Heart right ventricle (tissue), 16 donors: Measurements from ENCODE around the gene ELFN2. TPM values are rescaled to one million over a fixed set of nuclear protein-coding genes. Genes with fewer than 3 reads are reported as not detected.

Experiments used
- ATAC-seq, 8 donors: fragments of 200-7000 bp; cut with Tn5 transposase; one replicate each; pipeline ENCODE4 v1.9.1; 2020; ENCODE audit warnings: mild to moderate bottlenecking in 8 of 8, moderate library complexity in 8 of 8, moderate number of reproducible peaks in 1 of 8
- DNase-seq, 2 donors: peaks; one replicate each; pipeline ENCODE4 v3.0.0-alpha.2; 2020
- H3K27ac ChIP-seq, 10 donors: fragments of 200-600 bp; sonication (generic) in 2 of 10; one replicate each; pipeline versions ENCODE4 v1.5.0 to v1.8.0; 2020 to 2022; ENCODE audit warnings: mild to moderate bottlenecking in 3 of 10
- H3K27me3 ChIP-seq, 7 donors: fragments of 200-600 bp; one replicate each; pipeline ENCODE4 v1.8.0; 2021 to 2022; ENCODE audit warnings: mild to moderate bottlenecking in 2 of 7
- H3K36me3 ChIP-seq, 9 donors: fragments of 200-600 bp; sonication (generic) in 1 of 9; one replicate each; pipeline versions ENCODE4 v1.5.0 to v1.8.0; 2020 to 2022; ENCODE audit warnings: mild to moderate bottlenecking in 2 of 9
- H3K4me1 ChIP-seq, 9 donors: fragments of 200-600 bp; sonication (generic) in 1 of 9; one replicate each; pipeline versions ENCODE4 v1.5.0 to v1.8.0; 2020 to 2022; ENCODE audit warnings: mild to moderate bottlenecking in 4 of 9
- H3K4me3 ChIP-seq, 10 donors: fragments of 200-600 bp; sonication (generic) in 2 of 10; one replicate each; pipeline versions ENCODE4 v1.5.0 to v1.8.0; 2020 to 2022; ENCODE audit warnings: mild to moderate bottlenecking in 7 of 10, moderate library complexity in 2 of 10
- H3K9me3 ChIP-seq, 11 donors: fragments of 200-600 bp in 10 of 11; sonication (generic) in 2 of 11; one replicate each; pipeline versions ENCODE4 v1.5.0 to v1.8.0; 2013 to 2022; ENCODE audit warnings: mild to moderate bottlenecking in 2 of 11, control low read depth in 1 of 11, moderate library complexity in 1 of 11
- WGBS, 2 donors: extraction: QIAGEN DNeasy Blood & Tissue Kit; methylation state at CpG; one replicate each; pipeline ENCODE4 v1.1.7; 2013; ENCODE audit warnings: inconsistent platforms in 1 of 2; 5-methylcytosine and 5-hydroxymethylcytosine counted together
- intact Hi-C, 10 donors: fragments of 100-400 bp; cut with DNase I; formaldehyde crosslinking; loops; one replicate each; pipeline versions ENCODE4 v1.11.1 to v1.14.2; 2022
- polyA plus RNA-seq, 2 donors: library from polyadenylated mRNA; stranded (reverse); fragments of 200-250 nt; gene quantifications; one replicate each; pipeline ENCODE4 v1.2.3, GENCODE V29; 2013
- total RNA-seq, 10 donors: library from RNA; stranded (reverse); fragmentation: NEBNext Ultra II Directional in 3 of 10; extraction: Animal tissue kit (Norgen Biotek cat#: 25700) in 3 of 10; gene quantifications; one replicate each; pipeline versions ENCODE4 v1.2.1 to v1.2.4, GENCODE V29; 2021 to 2023
- TF ChIP-seq, protein P1 (sequence below), 9 donors: fragments of 200-600 bp; sonication (generic) in 2 of 9; IDR thresholded peaks; one replicate each; pipeline versions ENCODE4 v1.5.0 to v1.8.0; 2021 to 2022; ENCODE audit warnings: antibody characterized with exemption in 9 of 9, mild to moderate bottlenecking in 5 of 9, moderate library complexity in 1 of 9
- donor health status: Arrhythmogenic right ventricular cardiomyopathy.
- donor health status: ischemic (EF 13 %, LVEDD 7.1; RV severe dilation, severe dysfunction).
- donor health status: healthy with polysubstance abuse.
- donor health status: DM: no; HTN: yes; CAD: no.
- donor health status: DM: no; HTN: no; CAD: no.
- donor health status: ischemic (EF 25% LVEDD 6.9; RV normal size, moderate dysfunction).
- donor health status: ischemic (EF 25% LVEDD 5.7; RV mildly dilated, moderate dysfunction).
- donor health status: healthy.
- donor health status: DM: yes; HTN: yes; CAD: no.
- donor health status: Ischemic cardiomyopathy.
- donor health status: ischemic (EF 35%, LVEDD 5.7; RV mildly dilated, moderate dysfunction).
- donor health status: nonischemic (EF 11% LVEDD 7.7; RV severe dilation, severe dysfunction).
- donor health status: DM: yes; HTN: yes; CAD: no.
- donor health status: PGD.
- donor health status: ischemic (EF 29% LVEDD 5.4; RV normal size, mild dysfunction).
- donor health status: nonischemic (EF 23%, LVEDD 6.1; RV moderate dilation, normal function).

The ELFN2 gene
- total and polyA plus RNA-seq, 12 donors, result under 0.01 to 0.21 (median 0.05) TPM; not detected in 4

DNA sequence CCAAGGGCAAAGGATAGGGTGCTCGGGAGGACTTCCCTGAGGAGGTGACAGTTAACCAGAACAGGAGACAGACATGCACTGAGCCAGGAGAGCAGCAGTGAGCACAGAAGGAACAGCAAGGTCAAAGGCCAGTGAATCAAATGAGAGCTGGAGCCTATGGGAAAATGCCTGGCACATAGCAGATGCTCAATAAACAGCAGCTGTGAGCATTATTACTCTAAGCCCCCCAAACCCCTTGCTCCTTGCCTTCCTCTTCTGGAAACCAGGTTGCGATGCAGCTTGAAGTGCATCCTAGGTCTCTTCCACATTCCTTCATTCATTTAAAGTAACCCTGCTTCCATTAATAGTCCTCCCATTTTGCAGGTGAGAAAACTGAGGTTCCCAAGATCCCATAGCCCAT, 13.0 kb downstream of the ELFN2 start:
- Histone ChIP-seq H3K4me1 (peaks cover 0 to 10% (median 0%) of the 10 kb centered on the region in 9 donors), H3K36me3 (no peaks in the 10 kb centered on the region), H3K27me3 (peaks cover 3 to 96% (median 69%) of the 10 kb centered on the region in 7 donors), H3K4me3 (no peak overlapping the region), H3K27ac (no peak overlapping the region), H3K9me3 (no peaks in the 10 kb centered on the region)
- DNase-seq (no peak), ATAC-seq (no peak)
- intact Hi-C loops, result no loop called here
- TF ChIP-seq, protein P1, sequence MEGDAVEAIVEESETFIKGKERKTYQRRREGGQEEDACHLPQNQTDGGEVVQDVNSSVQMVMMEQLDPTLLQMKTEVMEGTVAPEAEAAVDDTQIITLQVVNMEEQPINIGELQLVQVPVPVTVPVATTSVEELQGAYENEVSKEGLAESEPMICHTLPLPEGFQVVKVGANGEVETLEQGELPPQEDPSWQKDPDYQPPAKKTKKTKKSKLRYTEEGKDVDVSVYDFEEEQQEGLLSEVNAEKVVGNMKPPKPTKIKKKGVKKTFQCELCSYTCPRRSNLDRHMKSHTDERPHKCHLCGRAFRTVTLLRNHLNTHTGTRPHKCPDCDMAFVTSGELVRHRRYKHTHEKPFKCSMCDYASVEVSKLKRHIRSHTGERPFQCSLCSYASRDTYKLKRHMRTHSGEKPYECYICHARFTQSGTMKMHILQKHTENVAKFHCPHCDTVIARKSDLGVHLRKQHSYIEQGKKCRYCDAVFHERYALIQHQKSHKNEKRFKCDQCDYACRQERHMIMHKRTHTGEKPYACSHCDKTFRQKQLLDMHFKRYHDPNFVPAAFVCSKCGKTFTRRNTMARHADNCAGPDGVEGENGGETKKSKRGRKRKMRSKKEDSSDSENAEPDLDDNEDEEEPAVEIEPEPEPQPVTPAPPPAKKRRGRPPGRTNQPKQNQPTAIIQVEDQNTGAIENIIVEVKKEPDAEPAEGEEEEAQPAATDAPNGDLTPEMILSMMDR (IDR thresholded peaks at IDR 0.05), result no peak
- 93 to 96% methylated on average over 2 of the region's 2 CpGs for WGBS, 2 donors

DNA sequence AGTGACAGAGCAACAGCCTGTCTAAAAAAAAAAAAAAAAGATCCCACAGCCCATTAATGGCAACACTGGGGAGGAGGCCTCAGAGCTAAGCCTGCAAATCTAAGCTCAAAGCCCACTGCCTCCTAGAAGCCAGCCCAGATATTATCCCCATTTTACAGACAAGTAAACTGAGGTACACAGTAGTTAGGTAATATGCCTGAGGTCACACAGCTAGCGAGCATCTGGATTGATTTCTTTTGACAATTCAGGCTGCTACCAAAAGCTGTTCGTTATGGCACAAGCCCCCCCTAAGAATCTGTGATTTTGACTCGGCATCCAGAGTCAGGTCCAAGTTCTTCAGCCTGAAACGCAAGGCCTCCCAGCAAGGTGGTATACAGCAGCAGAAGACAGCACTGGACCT, 13.7 kb downstream of the ELFN2 start:
- intact Hi-C loops, result no loop called here
- TF ChIP-seq, protein P1 (IDR thresholded peaks at IDR 0.05), result no peak
- peaks cover 0 to 93% (median 69%) of the 10 kb centered on the region in 7 donors for H3K27me3 ChIP-seq
- ATAC-seq (no peak), DNase-seq (no peak)
- H3K9me3 ChIP-seq, result no peaks in the 10 kb centered on the region
- no peaks in the 10 kb centered on the region for H3K36me3 ChIP-seq
- H3K4me1 ChIP-seq, result peaks cover 0 to 10% (median 0%) of the 10 kb centered on the region in 9 donors
- no peak overlapping the region for H3K27ac ChIP-seq
- 89 to 94% methylated on average over 4 of the region's 4 CpGs for WGBS, 2 donors
- no peak overlapping the region for H3K4me3 ChIP-seq

DNA sequence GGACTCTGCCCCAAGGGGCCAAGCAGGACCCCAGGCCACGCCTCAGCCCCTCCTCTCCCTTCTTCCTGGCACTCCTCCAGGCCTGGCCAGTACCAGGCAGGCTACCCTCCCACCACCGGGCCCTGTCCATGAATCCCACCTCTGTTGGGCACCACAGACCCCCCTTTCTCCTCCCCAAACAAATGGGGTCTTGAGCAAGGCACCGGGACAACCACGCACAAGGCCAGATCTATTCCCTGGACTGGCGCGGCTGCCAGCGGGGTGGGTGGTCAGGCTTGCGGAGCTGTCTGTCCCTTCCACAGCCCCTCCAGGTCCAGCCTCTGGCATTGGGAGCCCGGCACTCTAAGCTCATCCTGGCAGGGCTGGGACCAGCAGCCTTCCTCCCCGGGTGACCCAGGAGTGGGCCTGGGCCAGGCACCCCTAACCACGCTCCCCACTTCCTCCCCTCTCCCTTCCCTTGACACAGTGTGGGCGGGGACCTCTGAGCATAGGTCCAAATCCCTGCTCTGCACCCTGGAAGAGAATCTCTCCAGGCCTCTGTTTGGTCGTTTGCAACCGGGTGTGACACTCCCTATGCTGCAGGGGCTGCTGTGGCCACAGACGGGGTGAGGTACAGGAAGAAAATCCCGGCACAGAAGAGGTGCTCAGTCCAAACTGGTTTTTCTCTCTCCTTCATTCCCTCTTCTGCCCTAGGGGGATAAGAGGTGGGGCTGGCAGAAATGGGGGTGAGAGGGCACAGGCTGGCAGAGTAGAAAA, 14.6 kb downstream of the ELFN2 start:
- ATAC-seq (no peak), DNase-seq (no peak)
- peaks cover 0 to 94% (median 68%) of the 10 kb centered on the region in 7 donors for H3K27me3 ChIP-seq
- H3K9me3 ChIP-seq, result no peaks in the 10 kb centered on the region
- H3K36me3 ChIP-seq, result no peaks in the 10 kb centered on the region
- TF ChIP-seq, protein P1 (IDR thresholded peaks at IDR 0.05), result no peak
- 75 to 77% methylated on average over 16 of the region's 16 CpGs for WGBS, 2 donors
- H3K27ac ChIP-seq, result no peak overlapping the region
- peaks cover 0 to 10% (median 0%) of the 10 kb centered on the region in 9 donors for H3K4me1 ChIP-seq
- intact Hi-C loops, result no loop called here
- H3K4me3 ChIP-seq, result no peak overlapping the region

DNA sequence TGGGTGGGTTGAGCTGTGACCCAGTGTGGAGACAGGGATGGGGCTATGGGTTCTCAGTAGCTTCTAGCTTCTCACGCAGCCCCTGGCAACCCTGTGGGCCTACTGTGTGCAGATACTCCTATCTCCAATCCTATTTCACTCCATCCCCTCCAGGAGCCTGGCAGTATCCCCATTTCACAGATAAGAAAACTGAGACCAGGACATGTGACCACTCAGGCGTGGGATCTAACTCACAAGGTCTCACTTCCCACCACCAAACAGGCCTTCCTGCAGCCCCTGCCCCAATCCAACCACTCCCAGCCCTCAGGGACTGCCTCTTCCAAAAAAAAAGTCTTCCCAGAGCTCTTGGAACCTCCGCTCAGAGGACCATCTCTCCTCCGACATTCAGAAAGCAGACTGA, 15.6 kb downstream of the ELFN2 start:
- intact Hi-C loops, result no loop called here
- H3K9me3 ChIP-seq, result no peaks in the 10 kb centered on the region
- WGBS, 2 donors, result 78 to 80% methylated on average over 4 of the region's 4 CpGs
- peaks cover 0 to 94% (median 58%) of the 10 kb centered on the region in 7 donors for H3K27me3 ChIP-seq
- H3K4me1 ChIP-seq, result peaks cover 0 to 10% (median 0%) of the 10 kb centered on the region in 9 donors
- H3K36me3 ChIP-seq, result no peaks in the 10 kb centered on the region
- DNase-seq, result no peak
- H3K4me3 ChIP-seq, result no peak overlapping the region
- TF ChIP-seq, protein P1 (IDR thresholded peaks at IDR 0.05), result no peak
- ATAC-seq, result no peak
- H3K27ac ChIP-seq, result no peak overlapping the region
